Measurements from ENCODE around the gene CLASRP.
A peak's percentile ranks its signal among the peaks of the same experiment; 100 is the strongest.

The CLASRP gene

DNA sequence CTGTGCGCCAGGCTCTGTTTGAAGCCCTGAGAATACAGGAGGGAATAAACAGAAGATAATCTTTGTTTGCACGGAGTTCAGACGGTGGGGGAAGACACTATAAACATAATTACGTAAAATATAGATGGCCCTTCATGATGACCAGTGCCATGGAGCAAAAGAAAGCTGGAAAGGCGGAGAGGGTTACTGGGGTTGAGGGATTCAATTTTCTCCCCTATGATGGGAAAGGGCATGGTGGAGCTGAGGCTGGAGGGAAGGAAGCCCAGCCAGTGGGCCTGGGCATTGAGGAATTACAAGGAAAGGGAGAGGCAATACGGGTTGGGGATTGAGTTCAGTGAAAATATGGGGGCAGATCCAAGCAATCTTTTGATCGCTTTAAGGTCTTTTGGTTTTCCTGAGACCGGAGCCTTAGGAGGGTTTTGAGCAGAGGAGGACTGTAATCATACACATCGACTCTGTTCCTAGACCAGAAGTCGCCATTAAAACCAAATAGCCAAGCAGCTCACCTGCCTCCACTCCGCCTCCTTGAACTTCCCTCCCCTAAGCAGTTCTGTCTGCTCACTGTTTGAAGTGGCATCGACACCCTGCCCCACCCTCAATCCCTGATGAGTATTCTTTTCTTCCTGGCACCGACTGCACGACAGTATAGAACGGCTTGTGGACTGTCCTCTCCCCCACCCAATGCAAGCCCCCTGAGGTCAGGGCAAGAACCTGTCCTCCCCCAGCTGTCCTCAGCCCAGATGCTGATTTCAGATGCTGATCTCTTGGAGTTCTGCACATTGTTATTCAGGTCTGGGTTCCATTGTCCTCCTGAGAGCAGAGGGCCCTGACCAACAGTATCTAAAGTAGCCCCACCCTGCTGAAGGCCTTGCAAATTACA, 38.2 kb downstream of the CLASRP start:
- Histone ChIP-seq H3K79me2 (ENCODE audit: control insufficient read depth, low read length) (peaks cover 91% of the 10 kb centered on the region), H3F3A (ENCODE audit: control insufficient read depth, insufficient read depth) (peaks cover 27% of the 10 kb centered on the region), H3K36me3 (ENCODE audit: control insufficient read depth, low read length) (peaks cover 66% of the 10 kb centered on the region), H4K20me1 (ENCODE audit: control insufficient read depth, insufficient read depth, low read depth, low read length) (peaks cover 18% of the 10 kb centered on the region), H3K27me3 (ENCODE audit: control insufficient read depth, low read length) (no peaks in the 10 kb centered on the region), H3K27ac (ENCODE audit: low read depth, low read length) (peak overlapping the region; percentile 92), H3K9me2 (replicated peaks; ENCODE audit: control insufficient read depth, low read length) (no peaks in the 10 kb centered on the region), H3K4me1 (ENCODE audit: control insufficient read depth, low read length) (peaks cover 62% of the 10 kb centered on the region), H3K4me3 (ENCODE audit: low read length) (peak overlapping the region; percentile 95), H3K4me2 (ENCODE audit: low read length) (peak overlapping the region; percentile 75), H3K9me3 (ENCODE audit: control insufficient read depth, insufficient read depth, low read length) (no peaks in the 10 kb centered on the region)
- TF ChIP-seq, protein P1, sequence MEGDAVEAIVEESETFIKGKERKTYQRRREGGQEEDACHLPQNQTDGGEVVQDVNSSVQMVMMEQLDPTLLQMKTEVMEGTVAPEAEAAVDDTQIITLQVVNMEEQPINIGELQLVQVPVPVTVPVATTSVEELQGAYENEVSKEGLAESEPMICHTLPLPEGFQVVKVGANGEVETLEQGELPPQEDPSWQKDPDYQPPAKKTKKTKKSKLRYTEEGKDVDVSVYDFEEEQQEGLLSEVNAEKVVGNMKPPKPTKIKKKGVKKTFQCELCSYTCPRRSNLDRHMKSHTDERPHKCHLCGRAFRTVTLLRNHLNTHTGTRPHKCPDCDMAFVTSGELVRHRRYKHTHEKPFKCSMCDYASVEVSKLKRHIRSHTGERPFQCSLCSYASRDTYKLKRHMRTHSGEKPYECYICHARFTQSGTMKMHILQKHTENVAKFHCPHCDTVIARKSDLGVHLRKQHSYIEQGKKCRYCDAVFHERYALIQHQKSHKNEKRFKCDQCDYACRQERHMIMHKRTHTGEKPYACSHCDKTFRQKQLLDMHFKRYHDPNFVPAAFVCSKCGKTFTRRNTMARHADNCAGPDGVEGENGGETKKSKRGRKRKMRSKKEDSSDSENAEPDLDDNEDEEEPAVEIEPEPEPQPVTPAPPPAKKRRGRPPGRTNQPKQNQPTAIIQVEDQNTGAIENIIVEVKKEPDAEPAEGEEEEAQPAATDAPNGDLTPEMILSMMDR (IDR thresholded peaks at IDR 0.05; ENCODE audit: low read depth, low read length, poor library complexity, severe bottlenecking), result no peak
- TF ChIP-seq EZH2phosphoT487 (IDR thresholded peaks at IDR 0.05; ENCODE audit: borderline replicate concordance, low read length), result no peak

DNA sequence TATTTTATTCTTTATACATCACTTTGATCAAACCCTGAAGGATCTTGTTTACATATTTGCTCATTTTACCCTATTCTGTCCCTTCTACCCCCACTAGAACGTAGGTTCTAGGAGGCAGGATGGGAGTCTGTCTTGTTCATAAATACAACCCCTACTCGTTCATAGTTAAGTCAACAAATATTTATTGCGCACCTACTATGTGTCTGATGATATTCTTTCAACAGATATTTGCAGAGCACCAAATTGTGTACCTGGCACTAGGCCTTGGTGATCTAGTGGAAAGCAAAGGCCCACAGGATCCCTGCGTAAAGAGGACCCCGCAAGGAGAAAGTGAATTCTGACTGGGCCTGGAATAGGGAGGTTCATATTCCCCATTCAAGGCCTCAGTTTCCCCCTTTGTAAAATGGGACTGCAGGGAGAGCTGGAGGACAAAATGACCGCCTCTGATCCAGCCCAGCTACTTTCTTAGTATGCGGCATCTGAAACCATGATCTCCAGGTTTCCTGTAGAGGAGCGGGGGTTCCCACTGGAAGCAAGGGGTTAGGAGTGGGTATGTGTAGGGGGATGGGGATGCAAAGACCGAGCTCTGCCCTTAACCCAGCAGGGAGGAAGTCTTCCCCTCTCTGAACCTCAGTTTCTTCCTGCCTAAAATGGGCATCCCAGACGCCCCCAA, 39.7 kb downstream of the CLASRP start:
- H3K27me3 ChIP-seq (ENCODE audit: control insufficient read depth, low read length), result no peaks in the 10 kb centered on the region
- no peaks in the 10 kb centered on the region for H3K9me3 ChIP-seq (ENCODE audit: control insufficient read depth, insufficient read depth, low read length)
- H3K4me2 ChIP-seq (ENCODE audit: low read length), result peak overlapping the region; percentile 83
- no peak for TF ChIP-seq EZH2phosphoT487 (IDR thresholded peaks at IDR 0.05; ENCODE audit: borderline replicate concordance, low read length)
- TF ChIP-seq, protein P1 (IDR thresholded peaks at IDR 0.05; ENCODE audit: low read depth, low read length, poor library complexity, severe bottlenecking), result no peak
- H3K4me1 ChIP-seq (ENCODE audit: control insufficient read depth, low read length), result peaks cover 62% of the 10 kb centered on the region
- peak overlapping the region; percentile 81 for H3K27ac ChIP-seq (ENCODE audit: low read depth, low read length)
- peaks cover 21% of the 10 kb centered on the region for H3F3A ChIP-seq (ENCODE audit: control insufficient read depth, insufficient read depth)
- peaks cover 18% of the 10 kb centered on the region for H4K20me1 ChIP-seq (ENCODE audit: control insufficient read depth, insufficient read depth, low read depth, low read length)
- H3K36me3 ChIP-seq (ENCODE audit: control insufficient read depth, low read length), result peaks cover 66% of the 10 kb centered on the region
- H3K4me3 ChIP-seq (ENCODE audit: low read length), result peak overlapping the region; percentile 91
- peaks cover 91% of the 10 kb centered on the region for H3K79me2 ChIP-seq (ENCODE audit: control insufficient read depth, low read length)
- no peaks in the 10 kb centered on the region for H3K9me2 ChIP-seq (replicated peaks; ENCODE audit: control insufficient read depth, low read length)

DNA sequence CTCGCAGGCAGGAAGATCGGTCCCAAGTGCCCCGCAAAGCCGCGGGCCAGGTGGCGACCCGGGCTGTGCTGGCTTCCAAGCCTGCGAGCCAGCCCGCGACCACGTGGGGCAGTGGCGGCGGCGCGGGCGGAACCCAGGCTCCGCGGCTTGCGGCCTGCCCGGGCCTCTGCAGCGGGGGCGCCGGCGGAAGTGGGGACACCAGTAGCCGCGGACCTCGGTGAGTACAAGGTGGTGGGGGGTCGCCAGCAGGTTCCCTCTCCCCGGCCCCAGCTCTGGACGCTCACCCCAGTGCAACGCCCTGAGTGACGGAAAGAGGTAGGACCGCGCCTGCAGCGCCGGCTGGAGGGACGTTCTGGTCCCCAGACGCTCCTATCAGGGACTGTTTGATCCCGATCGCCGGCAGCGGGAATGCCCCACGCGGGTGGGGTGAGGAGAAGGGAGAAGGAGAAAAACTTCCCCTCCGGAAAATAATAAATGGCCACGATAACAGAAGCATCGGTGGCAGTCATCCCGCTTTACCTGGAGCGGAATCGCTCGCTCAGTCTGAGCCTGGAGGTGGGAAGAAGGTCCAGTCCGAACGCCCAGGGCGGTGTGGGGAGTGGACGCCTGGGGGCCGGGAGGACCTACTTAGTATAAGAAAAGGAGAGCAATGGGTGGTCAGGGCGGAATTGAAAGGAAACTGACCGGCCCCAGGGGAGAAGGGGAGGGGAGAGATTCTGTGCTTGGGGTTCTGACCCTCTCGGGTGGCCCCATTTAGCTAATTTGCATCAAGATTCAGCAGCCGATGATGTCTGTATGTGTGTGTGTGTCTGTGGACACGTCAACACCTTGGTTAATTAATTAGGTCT, 40.4 kb downstream of the CLASRP start, which contains the start of gene GEMIN7:
TSS of gene GEMIN7 (plus strand) at position 198 of the 848 bp plus-strand sequence. CDS start 10,855 bp downstream, outside the sequence.
- peak within 1 kb of the TSS; percentile 83 for H3K4me2 ChIP-seq (ENCODE audit: low read length)
- H4K20me1 ChIP-seq (ENCODE audit: control insufficient read depth, insufficient read depth, low read depth, low read length), result peaks cover 16% of the 10 kb centered on the region
- TF ChIP-seq EZH2phosphoT487 (IDR thresholded peaks at IDR 0.05; ENCODE audit: borderline replicate concordance, low read length), result no peak
- TF ChIP-seq, protein P1 (IDR thresholded peaks at IDR 0.05; ENCODE audit: low read depth, low read length, poor library complexity, severe bottlenecking), result no peak
- H3K79me2 ChIP-seq (ENCODE audit: control insufficient read depth, low read length), result peaks cover 89% of the 10 kb centered on the region
- peak within 1 kb of the TSS; percentile 81 for H3K27ac ChIP-seq (ENCODE audit: low read depth, low read length)
- peaks cover 21% of the 10 kb centered on the region for H3F3A ChIP-seq (ENCODE audit: control insufficient read depth, insufficient read depth)
- H3K27me3 ChIP-seq (ENCODE audit: control insufficient read depth, low read length), result no peaks in the 10 kb centered on the region
- H3K36me3 ChIP-seq (ENCODE audit: control insufficient read depth, low read length), result peaks cover 63% of the 10 kb centered on the region
- peak within 1 kb of the TSS; percentile 91 for H3K4me3 ChIP-seq (ENCODE audit: low read length)
- no peaks in the 10 kb centered on the region for H3K9me2 ChIP-seq (replicated peaks; ENCODE audit: control insufficient read depth, low read length)
- no peaks in the 10 kb centered on the region for H3K9me3 ChIP-seq (ENCODE audit: control insufficient read depth, insufficient read depth, low read length)
- peaks cover 59% of the 10 kb centered on the region for H3K4me1 ChIP-seq (ENCODE audit: control insufficient read depth, low read length)
